GM23248 (cell line): Measurements from ENCODE around the gene RPAP2. TPM values are rescaled to one million over a fixed set of nuclear protein-coding genes. Genes with fewer than 3 reads are reported as not detected.

Experiments
- DNase-seq: peaks from one replicate; pipeline ENCODE4 v3.0.0-alpha.2; 2015
- H2AFZ ChIP-seq: fragments of 200-600 bp; sonication (generic); 2 replicates; pipeline ENCODE4 v1.6.1; 2016; ENCODE audit warnings: antibody characterized with exemption
- H3F3A ChIP-seq: fragments of 200-600 bp; sonication (generic); 2 replicates; pipeline ENCODE4 v1.6.1; 2016; ENCODE audit warnings: mild to moderate bottlenecking, antibody characterized with exemption, mixed run types; ENCODE audit not compliant: insufficient read depth
- H3K27ac ChIP-seq: fragments of 200-600 bp; sonication (generic); 2 replicates; pipeline ENCODE4 v1.5.1; 2016; ENCODE audit warnings: mild to moderate bottlenecking
- H3K27me3 ChIP-seq: fragments of 200-600 bp; sonication (generic); replicated peaks from 2 replicates; pipeline ENCODE4 v1.6.1; 2016; ENCODE audit warnings: mild to moderate bottlenecking; ENCODE audit not compliant: insufficient read depth
- H3K36me3 ChIP-seq: fragments of 200-600 bp; sonication (generic); 2 replicates; pipeline ENCODE4 v1.6.1; 2016; ENCODE audit warnings: low read depth, mild to moderate bottlenecking
- H3K4me1 ChIP-seq: fragments of 200-600 bp; sonication (generic); 2 replicates; pipeline ENCODE4 v1.6.1; 2016; ENCODE audit warnings: mild to moderate bottlenecking; ENCODE audit not compliant: insufficient read depth
- H3K4me2 ChIP-seq: fragments of 200-600 bp; sonication (generic); one replicate; pipeline ENCODE4 v1.6.1; 2016; ENCODE audit warnings: mild to moderate bottlenecking; ENCODE audit not compliant: unreplicated experiment
- H3K4me3 ChIP-seq: fragments of 200-600 bp; sonication (generic); 2 replicates; pipeline ENCODE4 v1.5.1; 2016; ENCODE audit warnings: mild to moderate bottlenecking
- H3K79me2 ChIP-seq: fragments of 200-600 bp; sonication (generic); 2 replicates; pipeline ENCODE4 v1.6.1; 2016; ENCODE audit warnings: mild to moderate bottlenecking; ENCODE audit not compliant: insufficient read depth
- H3K9ac ChIP-seq: fragments of 200-600 bp; sonication (generic); 2 replicates; pipeline ENCODE4 v1.6.1; 2016; ENCODE audit warnings: mild to moderate bottlenecking
- H3K9me2 ChIP-seq: fragments of 200-600 bp; sonication (generic); 2 replicates; pipeline ENCODE4 v1.6.1; 2016; ENCODE audit warnings: mixed run types, mild to moderate bottlenecking, moderate library complexity; ENCODE audit not compliant: insufficient read depth
- H3K9me3 ChIP-seq: fragments of 200-600 bp; sonication (generic); one replicate; pipeline ENCODE4 v1.6.1; 2017; ENCODE audit warnings: low read depth
- H4K20me1 ChIP-seq: fragments of 200-600 bp; sonication (generic); 2 replicates; pipeline ENCODE4 v1.6.0; 2016; ENCODE audit not compliant: insufficient read depth
- EZH2 ChIP-seq: fragments of 200-600 bp; sonication (generic); IDR thresholded peaks from 2 replicates; pipeline ENCODE4 v1.6.1; 2018; ENCODE audit warnings: antibody characterized with exemption, mild to moderate bottlenecking; ENCODE audit not compliant: insufficient read depth, poor library complexity, severe bottlenecking
- EZH2phosphoT487 ChIP-seq: fragments of 200-600 bp; sonication (generic); IDR thresholded peaks from 2 replicates; pipeline ENCODE4 v1.6.1; 2018; ENCODE audit warnings: antibody characterized with exemption, moderate library complexity, mild to moderate bottlenecking, low read depth; ENCODE audit not compliant: insufficient read depth
- WGBS, 2 experiments: methylation state at CpG; one replicate each; pipeline ENCODE4 v1.1.6; 2015 to 2017; ENCODE audit warnings: low lambda C conversion rate in 2 of 2, low coverage in 1 of 2; ENCODE audit errors: missing lambda C conversion rate in 2 of 2; 5-methylcytosine and 5-hydroxymethylcytosine counted together
- in situ Hi-C: fragments of 300-500 bp; cut with MboI; formaldehyde crosslinking; loops from 2 replicates; pipeline ENCODE4 v1.15.0; 2020
- polyA plus RNA-seq: library from polyadenylated mRNA; unstranded; fragments of >200 nt; fragmentation: Nextera tagmentation; extraction: Ambion mirVana; gene quantifications from 2 replicates; pipeline ENCODE4 v1.2.1, GENCODE V29; 2016
- total RNA-seq: library from RNA; depleted of rRNA; stranded (reverse); fragments of >200 nt; shearing (Covaris generic); gene quantifications from 2 replicates; pipeline ENCODE4 v1.2.3, GENCODE V29; 2014

Gene RPAP2
- total and polyA plus RNA-seq, 2 experiments from 2014 or later, result 17.4 to 25.8 TPM

DNA sequence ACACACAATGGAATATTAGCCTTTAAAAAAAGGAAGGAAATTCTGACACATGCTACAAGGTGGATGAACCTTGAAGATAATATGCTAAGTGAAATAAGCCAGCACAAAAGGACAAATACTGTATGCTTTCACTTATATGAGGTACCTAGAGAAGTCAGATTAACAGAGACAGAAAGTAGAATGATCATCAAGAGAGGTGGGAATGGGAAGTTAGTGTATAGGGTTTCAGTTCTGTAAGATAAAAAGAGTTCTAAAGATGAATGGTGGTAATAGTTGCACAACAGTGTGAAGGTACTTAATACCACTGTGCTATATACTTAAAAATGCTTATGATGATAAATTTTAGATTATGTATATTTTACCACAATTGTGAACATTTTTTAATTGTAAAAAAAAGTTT lies 7.2 kb downstream of the RPAP2 start:
- no peak overlapping the region for H3K4me2 ChIP-seq
- no peaks in the 10 kb centered on the region for H4K20me1 ChIP-seq
- peaks cover 36% of the 10 kb centered on the region for H3K36me3 ChIP-seq
- H3K27me3 ChIP-seq, result no peaks in the 10 kb centered on the region
- H3K27ac ChIP-seq, result no peak overlapping the region
- peaks cover 4% of the 10 kb centered on the region; the same call in 1 of the 2 replicates for H3F3A ChIP-seq
- no peaks in the 10 kb centered on the region for H3K4me1 ChIP-seq
- in situ Hi-C loops, result loop anchor here (25.0 kb wide), 1 partner anchor 306 kb away; no protein-coding TSS in a partner anchor
- peaks cover 11% of the 10 kb centered on the region for H3K79me2 ChIP-seq
- no peak for DNase-seq
- no peaks in the 10 kb centered on the region for H3K9me3 ChIP-seq
- H3K9ac ChIP-seq, result no peak overlapping the region
- no peak overlapping the region for H3K4me3 ChIP-seq
- H2AFZ ChIP-seq, result no peak overlapping the region
- no peaks in the 10 kb centered on the region for H3K9me2 ChIP-seq
- TF ChIP-seq EZH2phosphoT487, result no peak
- no peak for TF ChIP-seq EZH2

- Histone ChIP-seq H3F3A (peaks cover 4% of the 10 kb centered on the region; the same call in 1 of the 2 replicates), H3K9me3 (no peaks in the 10 kb centered on the region), H3K27ac (no peak overlapping the region), H4K20me1 (no peaks in the 10 kb centered on the region), H3K4me1 (no peaks in the 10 kb centered on the region), H3K36me3 (peaks cover 43% of the 10 kb centered on the region), H2AFZ (no peak overlapping the region), H3K27me3 (no peaks in the 10 kb centered on the region), H3K4me3 (no peak overlapping the region), H3K79me2 (no peaks in the 10 kb centered on the region), H3K4me2 (no peak overlapping the region), H3K9ac (no peak overlapping the region), H3K9me2 (no peaks in the 10 kb centered on the region)
- DNase-seq, result no peak
- in situ Hi-C loops, result loop anchor here (25.0 kb wide), 1 partner anchor 304 kb away; no protein-coding TSS in a partner anchor
- 75 to 79% methylated on average over 4 of the region's 4 CpGs for WGBS, 2 experiments
- TF ChIP-seq EZH2 (no peak), EZH2phosphoT487 (no peak)
Measured at GRCh38 chr1:92307980-92308379, 9.1 kb downstream of the RPAP2 start.

GRCh38 chr1:92310185-92310597 lies 11.3 kb downstream of the RPAP2 start:
- peaks cover 4% of the 10 kb centered on the region; the same call in 1 of the 2 replicates for H3F3A ChIP-seq
- H3K79me2 ChIP-seq, result no peaks in the 10 kb centered on the region
- no peak overlapping the region for H3K4me2 ChIP-seq
- no peaks in the 10 kb centered on the region for H4K20me1 ChIP-seq
- H3K9ac ChIP-seq, result no peak overlapping the region
- no peaks in the 10 kb centered on the region for H3K9me2 ChIP-seq
- DNase-seq, result peak; percentile 61
- no peak for TF ChIP-seq EZH2phosphoT487
- TF ChIP-seq EZH2, result no peak
- no peak overlapping the region for H2AFZ ChIP-seq
- H3K4me1 ChIP-seq, result no peaks in the 10 kb centered on the region
- no peak overlapping the region for H3K27ac ChIP-seq
- H3K4me3 ChIP-seq, result no peak overlapping the region
- H3K9me3 ChIP-seq, result no peaks in the 10 kb centered on the region
- H3K27me3 ChIP-seq, result no peaks in the 10 kb centered on the region
- peaks cover 29% of the 10 kb centered on the region for H3K36me3 ChIP-seq
- in situ Hi-C loops, result loop anchor here (25.0 kb wide), 1 partner anchor 302 kb away; no protein-coding TSS in a partner anchor

- peaks cover 12% of the 10 kb centered on the region; the same call in 1 of the 2 replicates for H3K36me3 ChIP-seq
- no peak overlapping the region for H3K4me3 ChIP-seq
- in situ Hi-C loops, result loop anchor here (25.0 kb wide), 1 partner anchor 298 kb away; no protein-coding TSS in a partner anchor
- no peaks in the 10 kb centered on the region for H3K4me1 ChIP-seq
- H2AFZ ChIP-seq, result no peak overlapping the region
- no peak overlapping the region for H3K27ac ChIP-seq
- no peak overlapping the region for H3K9ac ChIP-seq
- H3K27me3 ChIP-seq, result no peaks in the 10 kb centered on the region
- no peaks in the 10 kb centered on the region for H3K79me2 ChIP-seq
- H3F3A ChIP-seq, result peaks cover 4% of the 10 kb centered on the region; the same call in 1 of the 2 replicates
- H3K4me2 ChIP-seq, result no peak overlapping the region
- DNase-seq, result no peak
- H4K20me1 ChIP-seq, result 0 out of 2 replicates have a peak, but pooled peaks cover 4% of the 10 kb centered on the region
- no peaks in the 10 kb centered on the region for H3K9me3 ChIP-seq
- 95 to 97% methylated on average over 1 of the region's 1 CpG for WGBS, 2 experiments
- TF ChIP-seq EZH2 (no peak), EZH2phosphoT487 (no peak)
- H3K9me2 ChIP-seq, result no peaks in the 10 kb centered on the region
Measured at GRCh38 chr1:92314024-92314423, 15.2 kb downstream of the RPAP2 start.
